Activated CD4-positive, alpha-beta T cell treated with anti-CD3 and anti-CD28 coated beads, Interleukin-2, amount 10 ng/mL, durations not matched to agents 7 days and 5 days (primary cell): ENCODE measurements around the gene DDX19B. TPM values are rescaled to one million over a fixed set of nuclear protein-coding genes. Genes with fewer than 3 reads are reported as not detected.
A peak's percentile ranks its signal among the peaks of the same experiment; 100 is the strongest.
"Not testable (repeated sequence)": the region's sequence is repeated elsewhere in the genome, so short reads cannot be mapped to it uniquely, and the experiment has no call there.

Experiments
- CTCF ChIA-PET: fragments of 350-600 bp; sonication (Branson Sonifier 250); formaldehyde crosslinking; loops from one replicate; lab custom pipeline; 2021; ENCODE audit warnings: antibody characterized with exemption; lab: Charles Lee
- POLR2A ChIA-PET: fragments of 350-600 bp; sonication (Branson Sonifier 250); formaldehyde crosslinking; loops from one replicate; lab custom pipeline; 2021; ENCODE audit warnings: antibody characterized with exemption; lab: Charles Lee
- DNase-seq: peaks from one replicate; pipeline ENCODE4 v3.0.0-alpha.2; 2020
- H3K27ac Mint-ChIP-seq: one replicate; pipeline ENCODE4 v1.8.0; 2021; ENCODE audit warnings: mild to moderate bottlenecking, moderate library complexity, mixed read lengths
- H3K27me3 Mint-ChIP-seq: one replicate; pipeline ENCODE4 v1.8.0; 2021; ENCODE audit warnings: mixed read lengths
- H3K36me3 Mint-ChIP-seq: one replicate; pipeline ENCODE4 v1.8.0; 2021; ENCODE audit warnings: low read depth, mixed read lengths
- H3K4me1 Mint-ChIP-seq: one replicate; pipeline ENCODE4 v1.8.0; 2021; ENCODE audit warnings: mixed read lengths
- H3K4me3 Mint-ChIP-seq: one replicate; pipeline ENCODE4 v1.8.0; 2021; ENCODE audit warnings: mild to moderate bottlenecking, moderate library complexity, mixed read lengths
- H3K9me3 Mint-ChIP-seq: one replicate; pipeline ENCODE4 v1.8.0; 2021; ENCODE audit warnings: mixed read lengths
- total RNA-seq, 2 experiments: library from RNA; stranded (reverse); gene quantifications; one replicate each; pipeline ENCODE4 v1.2.3, GENCODE V29; 2021

The DDX19B gene
- total RNA-seq, 2 experiments from 2014 or later = 29.0 to 29.9 TPM

DNA sequence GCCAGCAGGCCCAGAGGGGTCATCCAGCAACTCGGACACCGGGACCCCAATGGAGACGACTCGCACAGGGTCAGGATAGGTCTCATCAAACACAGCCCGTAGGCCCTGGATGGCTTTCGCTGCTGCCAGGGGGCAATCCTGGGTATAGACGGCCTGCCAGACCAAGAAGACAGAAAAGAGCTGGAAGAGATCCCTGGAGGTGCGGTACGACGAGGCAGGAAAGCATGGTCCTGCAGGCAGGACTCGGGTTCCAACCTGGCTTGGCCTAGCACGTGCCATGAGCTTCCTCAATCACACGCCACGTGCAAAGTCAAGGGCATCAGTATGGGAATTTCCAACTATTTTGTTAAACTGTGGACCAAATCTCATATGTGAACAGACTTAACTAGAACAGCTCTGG, 40.9 kb upstream of the DDX19B start:
- ChIA-PET POLR2A (no interaction called here), CTCF (interaction anchor here (0.7 to 2.3 kb wide), 3 partner anchors 10 to 29 kb away, joined by 3 to 7 read pairs (median 4); no protein-coding TSS in a partner anchor)
- DNase-seq = no peak
- Mint-ChIP-seq H3K27me3 (no peaks in the 10 kb centered on the region), H3K27ac (peak overlapping the region; percentile 5), H3K9me3 (no peaks in the 10 kb centered on the region), H3K36me3 (peaks cover 59% of the 10 kb centered on the region), H3K4me1 (no peaks in the 10 kb centered on the region), H3K4me3 (no peak overlapping the region)

- Mint-ChIP-seq H3K27me3 (no peaks in the 10 kb centered on the region), H3K4me3 (no peak overlapping the region), H3K9me3 (no peaks in the 10 kb centered on the region), H3K4me1 (no peaks in the 10 kb centered on the region), H3K36me3 (peaks cover 55% of the 10 kb centered on the region), H3K27ac (no peak overlapping the region)
- ChIA-PET POLR2A (no interaction called here), CTCF (interaction anchor here (2.3 kb wide), 1 partner anchor 9 kb away, joined by 7 read pairs; no protein-coding TSS in a partner anchor)
- no peak for DNase-seq
Observed at GRCh38 chr16:70258946-70259345, 40.0 kb upstream of the DDX19B start.

DNA sequence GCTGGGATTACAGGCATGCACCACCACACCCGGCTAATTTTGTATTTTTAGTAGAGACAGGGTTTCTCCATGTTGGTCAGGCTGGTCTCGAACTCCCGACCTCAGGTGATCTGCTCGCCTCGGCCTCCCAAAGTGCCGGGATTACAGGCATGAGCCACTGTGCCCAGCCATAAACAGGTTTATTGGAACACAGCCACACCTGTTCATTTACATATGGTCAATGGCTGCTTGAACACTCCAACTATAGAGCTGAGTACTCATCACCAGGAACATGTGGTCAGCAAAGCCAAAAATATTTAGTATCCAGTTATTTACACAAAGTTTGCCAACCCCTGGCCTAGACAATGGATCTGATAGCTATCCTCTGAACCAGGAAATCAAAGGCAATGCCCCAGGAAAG, 39.1 kb upstream of the DDX19B start:
- H3K4me1 Mint-ChIP-seq, H3K27me3 Mint-ChIP-seq, DNase-seq, POLR2A ChIA-PET, H3K4me3 Mint-ChIP-seq, H3K9me3 Mint-ChIP-seq, H3K27ac Mint-ChIP-seq: not testable (repeated sequence)
- CTCF ChIA-PET = interaction anchor here (1.8 kb wide), 1 partner anchor 8 kb away, joined by 14 read pairs; the partner anchor contains the start of gene EXOSC6
- peaks cover 61% of the 10 kb centered on the region for H3K36me3 Mint-ChIP-seq

GRCh38 chr16:70267516-70267915, 31.5 kb upstream of the DDX19B start:
- Mint-ChIP-seq H3K27me3 (no peaks in the 10 kb centered on the region), H3K4me3 (no peak overlapping the region), H3K9me3 (no peaks in the 10 kb centered on the region), H3K27ac (no peak overlapping the region), H3K4me1 (no peaks in the 10 kb centered on the region), H3K36me3 (peaks cover 59% of the 10 kb centered on the region)
- ChIA-PET POLR2A (interaction anchor here (1.1 kb wide), 1 partner anchor 15 kb away, joined by 3 read pairs; no protein-coding TSS in a partner anchor), CTCF (interaction anchor here (0.6 to 3.0 kb wide), 8 partner anchors 8 to 142 kb away, joined by 3 to 24 read pairs (median 4); partner anchors contain the start of genes AARS1, DDX19B and EXOSC6)
- DNase-seq = no peak

- H3K27ac Mint-ChIP-seq, DNase-seq, POLR2A ChIA-PET: not testable (repeated sequence)
Observed at GRCh38 chr16:70267922-70268321, 31.1 kb upstream of the DDX19B start.

GRCh38 chr16:70269471-70269870, 29.5 kb upstream of the DDX19B start:
- ChIA-PET CTCF (interaction anchor here (0.6 kb wide), 1 partner anchor 14 kb away, joined by 3 read pairs; no protein-coding TSS in a partner anchor), POLR2A (no interaction called here)
- Mint-ChIP-seq H3K27ac (peak overlapping the region; percentile 19), H3K9me3 (no peaks in the 10 kb centered on the region), H3K4me3 (no peak overlapping the region), H3K4me1 (peaks cover 3% of the 10 kb centered on the region), H3K27me3 (no peaks in the 10 kb centered on the region), H3K36me3 (peaks cover 61% of the 10 kb centered on the region)
- DNase-seq = no peak

More at GRCh38 chr16:70267922-70268321, 31.1 kb upstream of the DDX19B start:
- H3K4me1 Mint-ChIP-seq, H3K9me3 Mint-ChIP-seq, H3K4me3 Mint-ChIP-seq, H3K27me3 Mint-ChIP-seq: not testable (repeated sequence)
- CTCF ChIA-PET = interaction anchor here (0.6 to 3.0 kb wide), 6 partner anchors 8 to 141 kb away, joined by 3 to 24 read pairs (median 4); partner anchors contain the start of genes AARS1 and EXOSC6
- peaks cover 61% of the 10 kb centered on the region for H3K36me3 Mint-ChIP-seq

DNA sequence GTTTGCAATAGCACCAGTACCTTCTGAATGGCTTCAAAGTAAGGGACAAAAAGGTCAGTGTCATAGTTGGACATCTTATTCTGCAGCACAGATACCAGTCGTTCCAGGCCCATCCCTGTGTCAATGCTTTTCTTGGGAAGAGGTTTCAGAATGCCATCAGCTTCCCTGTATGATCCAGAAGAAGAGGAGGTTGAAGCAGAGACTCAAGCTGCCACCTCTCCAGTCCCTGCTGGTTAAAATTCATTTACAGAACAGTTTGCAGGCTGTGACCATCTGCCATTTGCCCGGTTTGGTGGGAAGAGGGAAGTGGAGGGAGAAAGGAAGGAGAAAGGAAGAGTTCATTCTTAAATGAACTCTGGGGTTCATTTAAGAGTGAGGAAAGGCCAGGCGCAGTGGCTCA, 28.8 kb upstream of the DDX19B start:
- Mint-ChIP-seq H3K36me3 (peaks cover 58% of the 10 kb centered on the region), H3K27ac (no peak overlapping the region), H3K9me3 (no peaks in the 10 kb centered on the region), H3K4me3 (no peak overlapping the region), H3K4me1 (peaks cover 3% of the 10 kb centered on the region), H3K27me3 (no peaks in the 10 kb centered on the region)
- ChIA-PET POLR2A (no interaction called here), CTCF (interaction anchor here (4.5 kb wide), 1 partner anchor 17 kb away, joined by 29 read pairs; the partner anchor contains the start of gene EXOSC6)
- no peak for DNase-seq

DNA sequence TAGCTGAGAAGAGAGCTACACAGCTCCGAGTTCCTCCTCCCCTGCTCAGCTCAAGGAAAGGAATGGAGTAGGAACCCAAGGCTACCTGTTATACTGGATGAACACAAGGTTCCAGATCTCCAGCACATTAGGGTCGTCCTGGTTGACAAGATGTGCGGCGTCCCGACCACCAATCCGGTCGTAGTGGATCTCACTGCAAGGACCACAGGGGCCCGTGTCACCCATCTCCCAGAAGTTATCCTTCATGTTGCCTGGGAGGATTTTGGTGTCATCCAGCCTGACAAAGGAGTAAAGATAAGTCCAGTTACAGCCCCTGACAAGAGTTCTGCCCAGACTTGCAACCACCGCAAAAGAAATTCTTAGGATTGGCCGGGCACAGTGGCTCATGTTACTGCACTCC, 27.3 kb upstream of the DDX19B start:
- CTCF ChIA-PET = interaction anchor here (1.2 to 4.5 kb wide), 2 partner anchors 12 to 19 kb away, joined by 3 to 29 read pairs; partner anchors contain the start of gene EXOSC6
- no peaks in the 10 kb centered on the region for H3K9me3 Mint-ChIP-seq
- peaks cover 3% of the 10 kb centered on the region for H3K4me1 Mint-ChIP-seq
- no peak for DNase-seq
- POLR2A ChIA-PET = no interaction called here
- no peaks in the 10 kb centered on the region for H3K27me3 Mint-ChIP-seq
- H3K27ac Mint-ChIP-seq = no peak overlapping the region
- H3K4me3 Mint-ChIP-seq = no peak overlapping the region
- H3K36me3 Mint-ChIP-seq = peaks cover 61% of the 10 kb centered on the region

GRCh38 chr16:70276392-70276791, 22.6 kb upstream of the DDX19B start:
- H3K36me3 Mint-ChIP-seq = peaks cover 61% of the 10 kb centered on the region
- POLR2A ChIA-PET = no interaction called here
- no peaks in the 10 kb centered on the region for H3K9me3 Mint-ChIP-seq
- CTCF ChIA-PET = interaction anchor here (1.4 kb wide), 1 partner anchor 24 kb away, joined by 6 read pairs; no protein-coding TSS in a partner anchor
- no peaks in the 10 kb centered on the region for H3K27me3 Mint-ChIP-seq
- peaks cover 10% of the 10 kb centered on the region for H3K4me1 Mint-ChIP-seq
- DNase-seq = no peak
- H3K27ac Mint-ChIP-seq = no peak overlapping the region
- no peak overlapping the region for H3K4me3 Mint-ChIP-seq

- H3K36me3 Mint-ChIP-seq = peaks cover 33% of the 10 kb centered on the region
- peak overlapping the region; percentile 100 for H3K4me3 Mint-ChIP-seq
- H3K27me3 Mint-ChIP-seq, H3K9me3 Mint-ChIP-seq, POLR2A ChIA-PET, DNase-seq: not testable (repeated sequence)
- H3K27ac Mint-ChIP-seq = peak overlapping the region; percentile 100
- H3K4me1 Mint-ChIP-seq = peaks cover 53% of the 10 kb centered on the region
- CTCF ChIA-PET = interaction anchor here (0.9 to 2.9 kb wide), 6 partner anchors 12 to 77 kb away, joined by 3 to 12 read pairs (median 3); partner anchors contain the start of genes DDX19A and DDX19B
Observed at GRCh38 chr16:70287304-70287971, 11.5 kb upstream of the DDX19B start.

DNA sequence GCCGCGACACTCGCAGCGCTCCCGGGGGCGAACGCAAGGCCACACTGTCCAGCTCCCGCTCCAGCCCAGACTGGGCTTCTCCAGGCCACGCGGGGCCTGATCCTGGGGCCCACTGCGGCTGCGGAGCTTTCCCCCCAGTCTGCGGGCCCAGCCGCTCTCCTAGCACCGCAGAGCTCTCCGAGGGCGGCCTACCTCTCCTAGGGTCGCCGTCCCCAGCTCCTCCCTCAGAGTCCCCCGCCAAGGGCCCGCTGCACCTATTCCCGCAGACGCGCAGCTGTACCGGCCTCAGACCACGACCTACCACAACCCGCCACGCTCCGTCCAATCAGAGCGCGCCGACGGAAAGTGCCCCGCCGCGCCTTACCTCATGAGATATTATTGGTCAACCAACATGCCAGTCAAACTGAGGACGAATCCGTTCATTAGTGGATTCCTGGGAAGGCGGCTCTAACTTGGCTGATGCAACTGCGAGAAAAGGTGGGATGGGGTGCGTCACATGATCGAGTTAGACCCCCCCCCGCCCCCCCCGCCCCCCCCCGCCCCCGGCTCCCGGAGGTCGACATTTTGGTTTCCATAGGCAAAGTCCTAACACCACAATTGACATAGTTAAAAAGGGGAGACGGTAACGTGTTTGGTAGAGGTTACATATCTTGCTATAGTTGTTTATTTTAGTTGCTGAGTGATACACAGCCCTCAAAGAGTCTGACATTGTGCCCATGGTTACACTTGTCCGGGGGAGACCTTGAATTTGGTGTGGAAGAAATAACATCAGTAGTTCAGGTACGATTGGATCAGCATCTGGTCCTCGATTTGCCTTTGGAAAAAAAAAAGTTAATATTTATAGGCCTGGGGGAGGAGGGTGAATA, 9.5 kb upstream of the DDX19B start, which contains the start of gene AARS1:
AARS1 (minus strand) TSS at position 278 of the 866 bp plus-strand sequence. CDS start 6,743 bp downstream, outside the sequence.
- no peaks in the 10 kb centered on the region for H3K27me3 Mint-ChIP-seq
- peaks cover 32% of the 10 kb centered on the region for H3K4me1 Mint-ChIP-seq
- H3K4me3 Mint-ChIP-seq = peak within 1 kb of the TSS; percentile 100
- CTCF ChIA-PET = interaction anchor here (0.6 to 1.5 kb wide), 8 partner anchors 8 to 60 kb away, joined by 3 to 4 read pairs (median 3); partner anchors contain the start of gene EXOSC6
- H3K9me3 Mint-ChIP-seq = no peaks in the 10 kb centered on the region
- POLR2A ChIA-PET = interaction anchor here (0.6 to 1.3 kb wide), 3 partner anchors 57 to 235 kb away, joined by 3 to 6 read pairs (median 4); partner anchors contain the start of gene DDX19A
- DNase-seq = peak; percentile 97
- H3K27ac Mint-ChIP-seq = peak within 1 kb of the TSS; percentile 100
- peaks cover 17% of the 10 kb centered on the region for H3K36me3 Mint-ChIP-seq

- Mint-ChIP-seq H3K4me3 (no peak overlapping the region), H3K36me3 (peaks cover 7% of the 10 kb centered on the region), H3K27me3 (no peaks in the 10 kb centered on the region), H3K9me3 (no peaks in the 10 kb centered on the region), H3K4me1 (peaks cover 22% of the 10 kb centered on the region), H3K27ac (peak overlapping the region; percentile 57)
- no peak for DNase-seq
- ChIA-PET POLR2A (no interaction called here), CTCF (interaction anchor here (0.6 to 1.5 kb wide), 3 partner anchors 10 to 35 kb away, joined by 3 to 5 read pairs (median 3); no protein-coding TSS in a partner anchor)
Observed at GRCh38 chr16:70290949-70291519, 8.0 kb upstream of the DDX19B start.
